Vagina (tissue), 2 donors: ENCODE data around the gene IER5. TPM values are rescaled to one million over a fixed set of nuclear protein-coding genes. Genes with fewer than 3 reads are reported as not detected.

ENCODE experiments used
- DNase-seq, 2 donors: peaks; one replicate each; pipeline ENCODE4 v3.0.0-alpha.2; 2017; ENCODE audit errors: extremely low spot score in 2 of 2
- H3K27ac ChIP-seq: fragments of 200-600 bp; sonication (generic); one replicate; pipeline ENCODE4 v1.5.1; 2019
- H3K27me3 ChIP-seq: fragments of 200-600 bp; sonication (generic); one replicate; pipeline ENCODE4 v1.5.1; 2019
- H3K36me3 ChIP-seq, 2 donors: fragments of 200-600 bp; sonication (generic); one replicate each; pipeline ENCODE4 v1.5.1; 2017 to 2019
- H3K4me1 ChIP-seq: fragments of 200-600 bp; sonication (generic); one replicate; pipeline ENCODE4 v1.5.1; 2019
- H3K4me3 ChIP-seq, 2 donors: fragments of 200-600 bp; sonication (generic); 1 replicate in 1 of 2; 2 replicates in 1 of 2; pipeline ENCODE4 v1.5.1; 2016 to 2019
- H3K9me3 ChIP-seq: fragments of 200-600 bp; sonication (generic); one replicate; pipeline ENCODE4 v1.5.1; 2019
- POLR2A ChIP-seq, 2 donors: fragments of 450-650 bp; IDR thresholded peaks; one replicate each; pipeline ENCODE4 v1.6.1; 2017; ENCODE audit warnings: antibody characterized with exemption in 2 of 2, mild to moderate bottlenecking in 2 of 2, moderate library complexity in 2 of 2
- POLR2AphosphoS5 ChIP-seq, 2 donors: sonication (generic); formaldehyde crosslinking; IDR thresholded peaks; one replicate each; pipeline ENCODE4 v1.9.0; 2017; ENCODE audit warnings: antibody characterized with exemption in 2 of 2, mild to moderate bottlenecking in 2 of 2, low read depth in 1 of 2; ENCODE audit not compliant: insufficient read depth in 1 of 2
- intact Hi-C: fragments of 100-400 bp; cut with DNase I; formaldehyde crosslinking; loops from one replicate; pipeline ENCODE4 v1.15.1; 2023
- total RNA-seq: library from RNA; depleted of rRNA; stranded (reverse); fragments of >200 nt; gene quantifications from one replicate; pipeline ENCODE4 v1.2.3, GENCODE V29; 2016
- TF ChIP-seq, protein P1 (sequence below), 3 experiments: fragments of 450-650 bp in 2 of 3; fragments of 200-600 bp in 1 of 3; sonication (generic) in 1 of 3; IDR thresholded peaks; one replicate each; pipeline ENCODE4 v1.5.1; 2017 to 2019; ENCODE audit warnings: antibody characterized with exemption in 3 of 3, mild to moderate bottlenecking in 2 of 3, moderate library complexity in 2 of 3

Gene IER5
- total RNA-seq, 1 donor from 2014 or later: 13.0 TPM

DNA sequence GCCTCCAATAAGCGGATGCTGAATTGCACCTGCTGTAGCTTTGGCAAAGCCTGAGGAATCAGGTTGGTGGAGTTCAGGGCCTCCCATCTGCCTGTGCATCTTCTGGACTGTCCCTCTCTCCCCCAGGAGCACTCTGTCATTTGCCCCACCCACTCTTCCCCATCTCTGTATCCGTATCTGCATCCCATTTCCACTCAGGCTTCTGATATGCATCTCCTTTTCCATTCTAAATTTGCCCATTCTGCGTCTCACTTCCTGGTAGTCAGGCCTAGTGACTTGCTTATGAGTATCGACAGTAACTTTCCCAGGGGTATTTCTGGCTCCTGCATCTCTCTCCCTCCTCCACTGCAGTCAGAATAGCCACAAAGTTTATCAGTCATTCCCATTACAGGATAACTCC, 39.1 kb upstream of the IER5 start:
- Histone ChIP-seq H3K27ac (no peak overlapping the region), H3K36me3 (no peaks in the 10 kb centered on the region), H3K27me3 (no peaks in the 10 kb centered on the region), H3K9me3 (no peaks in the 10 kb centered on the region), H3K4me1 (no peaks in the 10 kb centered on the region), H3K4me3 (no peak overlapping the region)
- no peak for TF ChIP-seq POLR2A (IDR thresholded peaks at IDR 0.05)
- no peak for TF ChIP-seq POLR2AphosphoS5 (IDR thresholded peaks at IDR 0.05; ENCODE audit: insufficient read depth in 1 of 2, low read depth in 1 of 2)
- TF ChIP-seq, protein P1, sequence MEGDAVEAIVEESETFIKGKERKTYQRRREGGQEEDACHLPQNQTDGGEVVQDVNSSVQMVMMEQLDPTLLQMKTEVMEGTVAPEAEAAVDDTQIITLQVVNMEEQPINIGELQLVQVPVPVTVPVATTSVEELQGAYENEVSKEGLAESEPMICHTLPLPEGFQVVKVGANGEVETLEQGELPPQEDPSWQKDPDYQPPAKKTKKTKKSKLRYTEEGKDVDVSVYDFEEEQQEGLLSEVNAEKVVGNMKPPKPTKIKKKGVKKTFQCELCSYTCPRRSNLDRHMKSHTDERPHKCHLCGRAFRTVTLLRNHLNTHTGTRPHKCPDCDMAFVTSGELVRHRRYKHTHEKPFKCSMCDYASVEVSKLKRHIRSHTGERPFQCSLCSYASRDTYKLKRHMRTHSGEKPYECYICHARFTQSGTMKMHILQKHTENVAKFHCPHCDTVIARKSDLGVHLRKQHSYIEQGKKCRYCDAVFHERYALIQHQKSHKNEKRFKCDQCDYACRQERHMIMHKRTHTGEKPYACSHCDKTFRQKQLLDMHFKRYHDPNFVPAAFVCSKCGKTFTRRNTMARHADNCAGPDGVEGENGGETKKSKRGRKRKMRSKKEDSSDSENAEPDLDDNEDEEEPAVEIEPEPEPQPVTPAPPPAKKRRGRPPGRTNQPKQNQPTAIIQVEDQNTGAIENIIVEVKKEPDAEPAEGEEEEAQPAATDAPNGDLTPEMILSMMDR (IDR thresholded peaks at IDR 0.05): no peak
- DNase-seq: no peak
- intact Hi-C loops: no loop called here

GRCh38 chr1:181050922-181051321, 37.6 kb upstream of the IER5 start:
- no peak for DNase-seq
- Histone ChIP-seq H3K27me3 (no peaks in the 10 kb centered on the region), H3K36me3 (no peaks in the 10 kb centered on the region), H3K27ac (no peak overlapping the region), H3K4me1 (no peaks in the 10 kb centered on the region), H3K4me3 (no peak overlapping the region), H3K9me3 (no peaks in the 10 kb centered on the region)
- intact Hi-C loops: no loop called here
- TF ChIP-seq POLR2A (IDR thresholded peaks at IDR 0.05) (no peak), POLR2AphosphoS5 (IDR thresholded peaks at IDR 0.05; ENCODE audit: insufficient read depth in 1 of 2, low read depth in 1 of 2) (no peak)
- TF ChIP-seq, protein P1 (IDR thresholded peaks at IDR 0.05): no peak

DNA sequence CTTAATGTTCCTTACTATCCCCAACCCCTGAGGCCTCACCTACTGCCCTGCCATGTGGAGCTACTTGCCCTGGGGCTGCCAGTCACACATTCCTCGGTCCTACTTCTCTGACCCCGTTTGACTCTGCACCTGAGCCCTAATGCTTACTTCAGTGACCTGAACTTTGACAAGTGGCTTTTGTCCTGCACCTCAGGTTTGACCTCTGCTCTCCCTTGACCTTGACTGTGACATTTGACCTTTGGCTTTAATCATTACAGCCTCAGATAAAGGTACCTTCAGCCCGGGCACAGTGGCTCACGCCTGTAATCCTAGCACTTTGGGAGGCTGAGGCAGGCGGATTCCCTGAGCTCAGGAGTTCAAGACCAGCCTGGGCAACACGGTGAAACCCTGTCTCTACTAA, 31.9 kb upstream of the IER5 start:
- Histone ChIP-seq H3K4me1 (no peaks in the 10 kb centered on the region), H3K9me3 (no peaks in the 10 kb centered on the region), H3K27me3 (no peaks in the 10 kb centered on the region), H3K36me3 (no peaks in the 10 kb centered on the region), H3K4me3 (no peak overlapping the region), H3K27ac (no peak overlapping the region)
- DNase-seq: no peak
- intact Hi-C loops: no loop called here
- TF ChIP-seq, protein P1 (IDR thresholded peaks at IDR 0.05): no peak
- no peak for TF ChIP-seq POLR2AphosphoS5 (IDR thresholded peaks at IDR 0.05; ENCODE audit: insufficient read depth in 1 of 2, low read depth in 1 of 2)
- TF ChIP-seq POLR2A (IDR thresholded peaks at IDR 0.05): no peak

DNA sequence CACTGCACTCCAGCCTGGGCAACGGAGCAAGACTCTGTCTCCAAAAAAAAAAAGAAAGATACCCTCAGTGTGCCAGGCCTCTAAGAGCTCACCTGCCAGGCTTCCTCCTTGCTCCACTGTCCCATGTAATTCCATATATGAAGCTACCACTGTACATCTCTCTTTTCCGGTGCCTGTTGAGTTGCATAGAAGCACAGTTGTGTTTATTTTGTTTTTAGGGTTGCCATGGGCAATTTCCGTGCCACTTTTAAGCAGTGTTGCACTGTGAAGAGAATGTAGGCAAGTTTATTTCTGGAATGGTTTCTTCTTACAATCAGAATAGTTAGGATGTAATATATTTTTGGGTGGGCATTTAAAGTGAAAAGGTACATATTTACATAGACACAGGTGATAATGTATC, 31.4 kb upstream of the IER5 start:
- Histone ChIP-seq H3K9me3 (no peaks in the 10 kb centered on the region), H3K27ac (no peak overlapping the region), H3K36me3 (no peaks in the 10 kb centered on the region), H3K4me3 (no peak overlapping the region), H3K4me1 (no peaks in the 10 kb centered on the region), H3K27me3 (no peaks in the 10 kb centered on the region)
- DNase-seq: no peak
- TF ChIP-seq POLR2AphosphoS5 (IDR thresholded peaks at IDR 0.05; ENCODE audit: insufficient read depth in 1 of 2, low read depth in 1 of 2) (no peak), POLR2A (IDR thresholded peaks at IDR 0.05) (no peak)
- intact Hi-C loops: no loop called here

DNA sequence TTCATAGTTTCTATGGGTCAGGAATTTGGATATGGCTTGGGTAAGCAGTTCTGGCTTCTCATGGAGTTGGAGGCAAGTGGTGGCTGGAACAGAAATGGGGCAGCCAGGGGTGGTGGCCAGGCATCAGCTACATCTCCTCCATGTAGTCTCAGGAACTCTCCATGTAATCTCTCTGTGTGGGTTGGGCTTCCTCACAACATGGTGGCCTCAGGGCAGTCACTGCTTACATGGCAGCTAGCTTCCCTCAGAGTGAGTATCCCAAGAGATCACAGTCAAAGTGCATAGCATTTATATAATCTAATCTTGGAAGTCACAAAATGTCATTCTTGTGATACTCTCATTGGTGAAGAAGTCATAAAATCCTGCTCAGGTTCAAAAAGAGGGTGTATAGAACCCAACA, 29.1 kb upstream of the IER5 start:
- no peaks in the 10 kb centered on the region for H3K36me3 ChIP-seq
- no peaks in the 10 kb centered on the region for H3K4me1 ChIP-seq
- TF ChIP-seq, protein P1 (IDR thresholded peaks at IDR 0.05): no peak
- no peak for TF ChIP-seq POLR2AphosphoS5 (IDR thresholded peaks at IDR 0.05; ENCODE audit: insufficient read depth in 1 of 2, low read depth in 1 of 2)
- no peak for TF ChIP-seq POLR2A (IDR thresholded peaks at IDR 0.05)
- H3K9me3 ChIP-seq: no peaks in the 10 kb centered on the region
- intact Hi-C loops: no loop called here
- H3K27me3 ChIP-seq: no peaks in the 10 kb centered on the region
- no peak overlapping the region for H3K4me3 ChIP-seq
- DNase-seq: no peak
- H3K27ac ChIP-seq: no peak overlapping the region
